HEK293 (cell line): ENCODE data around the gene NDUFV1.
"Not testable (repeated sequence)": the region's sequence is repeated elsewhere in the genome, so short reads cannot be mapped to it uniquely, and the experiment has no call there.

ENCODE experiments used
- CTCF ChIA-PET: fragments of 350-600 bp; formaldehyde crosslinking; extraction: SDS; loops from one replicate; lab custom pipeline; 2021; ENCODE audit warnings: antibody characterized with exemption; lab: Yijun Ruan, JAX
- POLR2A ChIA-PET: fragments of 300-600 bp; formaldehyde crosslinking; extraction: SDS; loops from one replicate; lab custom pipeline; 2020; ENCODE audit warnings: antibody characterized with exemption, inconsistent platforms; lab: Yijun Ruan, JAX
- H3K27ac ChIP-seq: fragments of 200-500 bp; sonication (Bioruptor generic); 2 replicates; pipeline ENCODE4 v1.5.1; 2014; ENCODE audit warnings: low read depth, low read length, control low read depth, inconsistent platforms; ENCODE audit errors: extremely low read depth
- H3K36me3 ChIP-seq, 2 experiments: fragments of 200-500 bp in 1 of 2; sonication (Bioruptor generic) in 1 of 2; 1 replicate in 1 of 2; 2 replicates in 1 of 2; pipeline ENCODE4 v1.5.1; 2014 to 2017; ENCODE audit warnings: inconsistent platforms in 2 of 2, low read length in 2 of 2; ENCODE audit not compliant: control insufficient read depth in 2 of 2, insufficient read depth in 1 of 2
- H3K4me1 ChIP-seq: fragments of 200-500 bp; sonication (Bioruptor generic); 2 replicates; pipeline ENCODE4 v1.5.1; 2014; ENCODE audit warnings: mild to moderate bottlenecking, low read length, inconsistent platforms; ENCODE audit not compliant: control insufficient read depth, insufficient read depth
- H3K4me3 ChIP-seq: 2 replicates; pipeline ENCODE4 v1.5.1; 2011; ENCODE audit warnings: low read depth, mild to moderate bottlenecking, control low read depth, low read length, moderate library complexity
- H3K9me3 ChIP-seq: fragments of 200-500 bp; sonication (Bioruptor generic); 2 replicates; pipeline ENCODE4 v1.5.1; 2014; ENCODE audit warnings: low read depth, low read length, inconsistent platforms; ENCODE audit not compliant: control insufficient read depth, insufficient read depth
- ZNF121 ChIP-seq: fragments of 450-650 bp; formaldehyde crosslinking; IDR thresholded peaks from 2 replicates; pipeline ENCODE4 v1.5.1; 2016; ENCODE audit warnings: missing biosample characterization, missing genetic modification characterization

The NDUFV1 gene

GRCh38 chr11:67660752-67661151 lies 54.0 kb downstream of the NDUFV1 start:
- H3K4me1 ChIP-seq, H3K27ac ChIP-seq, H3K36me3 ChIP-seq, H3K4me3 ChIP-seq, H3K9me3 ChIP-seq: not testable (repeated sequence)
- TF ChIP-seq ZNF121 (tag by site-specific recombination): 0 out of 2 replicates have a peak, but pooled peaks have one; percentile 43
- ChIA-PET POLR2A (interaction anchor here (1.6 kb wide), 1 partner anchor 31 kb away, joined by 3 read pairs; the partner anchor contains the start of gene NUDT8), CTCF (interaction anchor here (1.0 to 3.2 kb wide), 5 partner anchors 12 to 304 kb away, joined by 3 to 22 read pairs (median 4); partner anchors contain the start of gene NUDT8)
